ENCODE results near the gene KRTCAP2.
"Not testable (repeated sequence)": the region's sequence is repeated elsewhere in the genome, so short reads cannot be mapped to it uniquely, and the experiment has no call there.

KRTCAP2 gene

DNA sequence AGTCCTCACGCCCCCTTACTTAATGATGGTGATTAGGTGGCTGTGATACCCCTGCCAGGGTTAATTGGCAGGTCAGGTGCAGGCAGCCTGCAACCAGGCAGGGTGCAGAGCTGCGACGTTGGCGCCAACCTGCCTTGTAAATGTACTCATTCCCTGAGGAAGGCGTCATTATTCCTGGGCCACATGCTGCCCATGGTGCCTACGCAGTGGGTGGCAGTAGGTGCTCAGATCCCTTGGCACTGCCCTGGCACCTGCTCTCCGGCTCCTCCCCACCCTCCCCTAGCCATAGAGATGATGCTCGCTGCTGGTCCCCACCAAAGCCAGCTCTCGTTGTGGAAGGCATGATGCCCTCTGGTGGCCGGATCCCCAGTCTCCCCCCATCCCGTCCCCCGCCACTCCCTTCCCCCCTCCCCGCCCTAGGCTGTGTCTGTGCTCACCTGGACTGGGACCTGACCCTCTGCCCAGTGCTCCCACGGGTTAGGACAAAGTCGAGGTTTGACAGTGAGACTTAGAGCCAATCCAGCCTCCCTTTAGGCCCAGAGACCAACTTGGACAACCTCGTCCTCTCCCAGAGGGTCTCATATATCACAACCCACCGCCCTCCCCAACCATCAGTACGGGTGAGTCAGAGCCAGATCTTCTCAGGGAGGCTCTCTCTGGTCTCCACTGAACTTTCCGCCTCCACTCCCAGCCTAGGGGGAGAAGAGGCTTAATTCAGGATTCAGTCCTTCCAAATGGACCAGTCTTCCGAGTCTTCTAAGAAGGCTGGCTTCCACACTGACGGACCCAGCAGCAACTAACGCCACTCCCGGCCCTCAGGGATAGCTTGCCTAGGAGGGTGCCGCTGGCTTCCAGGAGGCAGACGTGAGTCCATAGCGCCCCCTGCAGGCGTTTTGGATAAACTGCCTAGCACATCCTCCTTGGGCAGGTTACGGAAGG, 5.7 kb downstream of the KRTCAP2 start:
- peak; percentile 87 for DNase-seq

DNA sequence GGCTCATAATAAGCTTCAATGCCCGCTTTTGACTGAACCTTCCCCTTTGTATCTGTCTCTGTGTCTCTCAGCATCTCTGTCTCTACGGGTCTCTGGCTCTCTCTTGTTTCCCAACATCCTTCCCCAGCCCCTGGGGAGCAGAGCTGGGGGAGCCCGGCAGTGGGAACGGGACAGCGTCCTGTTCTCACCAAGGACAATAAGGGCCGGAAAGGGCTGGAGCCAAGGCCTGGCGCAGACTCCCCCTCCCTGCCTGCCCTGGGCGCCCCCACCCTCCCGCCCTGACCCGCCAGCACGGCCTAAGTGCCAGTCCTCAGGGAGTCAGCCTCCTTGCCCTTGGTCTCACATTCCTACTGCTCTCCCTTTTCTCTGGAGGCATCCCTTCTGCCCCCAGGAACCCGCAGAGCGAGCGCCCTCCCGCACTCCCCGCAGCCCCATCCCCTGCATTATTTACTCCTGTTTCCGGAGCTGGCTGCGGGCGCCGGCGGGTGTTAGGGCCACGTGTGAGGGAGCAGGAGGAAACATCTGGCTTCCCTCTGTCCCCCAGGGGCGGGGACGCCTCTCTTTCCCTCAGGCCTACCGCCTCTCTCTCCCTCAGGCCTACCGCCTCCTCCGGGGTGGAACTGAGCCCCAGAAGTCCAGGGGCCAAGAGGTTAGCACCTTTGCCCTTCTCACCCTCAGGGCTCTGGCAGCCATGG, 6.5 kb downstream of the KRTCAP2 start:
- peak; percentile 77 for DNase-seq

DNA sequence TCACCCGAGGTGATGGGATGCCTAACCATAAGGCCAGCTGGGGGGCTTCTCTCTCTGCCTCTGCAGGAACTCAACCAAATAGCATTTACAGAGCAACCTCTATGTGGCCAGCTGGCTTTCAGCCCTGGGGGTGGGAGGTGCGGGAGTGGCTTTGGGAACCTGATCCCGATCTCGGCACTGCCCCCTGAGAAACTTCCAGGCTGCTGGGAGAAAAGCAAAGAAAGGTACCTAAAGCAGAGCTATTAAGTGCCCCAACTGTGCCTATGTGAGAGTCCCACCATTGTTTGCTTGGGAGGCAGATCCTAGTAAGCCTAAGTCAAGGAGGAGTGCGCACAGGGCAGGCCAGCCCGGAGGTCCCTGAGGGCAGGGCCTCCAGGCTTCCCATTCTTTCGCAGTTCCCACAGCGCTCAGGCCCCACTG, 7.0 kb downstream of the KRTCAP2 start:
- DNase-seq, result peak; percentile 33

DNA sequence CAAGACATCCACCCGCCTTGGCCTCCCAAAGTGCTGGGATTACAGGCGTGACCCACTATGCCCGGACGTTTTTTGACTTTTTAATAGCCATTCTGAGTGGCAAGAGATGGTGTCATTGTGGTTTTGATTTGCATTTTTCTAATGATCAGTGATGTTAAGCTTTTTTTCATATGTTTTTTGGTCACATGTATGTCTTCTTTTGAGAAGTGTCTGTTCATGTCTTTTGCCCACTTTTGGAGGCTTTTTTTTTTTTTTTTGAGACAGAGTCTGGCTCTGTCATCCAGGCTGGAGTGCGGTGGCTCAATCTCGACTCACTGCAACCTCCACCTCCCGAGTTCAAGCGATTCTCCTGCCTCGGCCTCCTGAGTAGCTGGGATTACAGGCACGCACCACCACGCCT, 8.5 kb downstream of the KRTCAP2 start:
- DNase-seq, result not testable (repeated sequence)

DNA sequence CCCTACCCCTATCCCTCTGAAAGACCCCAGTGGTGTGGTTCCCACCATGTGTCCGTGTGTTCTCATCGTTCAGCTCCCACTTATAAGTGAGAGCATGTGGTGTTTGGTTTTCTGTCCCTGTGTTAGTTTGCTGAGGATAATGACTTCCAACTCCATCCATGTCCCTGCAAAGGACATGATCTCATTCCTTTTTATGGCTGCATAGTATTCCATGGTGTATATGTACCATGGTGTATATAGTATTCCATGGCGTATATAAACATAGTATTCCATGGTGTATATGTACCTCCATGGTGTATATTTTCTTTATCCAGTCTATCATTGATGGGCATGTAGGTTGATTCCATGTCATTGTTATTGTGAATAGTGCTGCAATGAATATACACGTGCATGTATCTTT, 9.3 kb downstream of the KRTCAP2 start:
- not testable (repeated sequence) for DNase-seq

DNA sequence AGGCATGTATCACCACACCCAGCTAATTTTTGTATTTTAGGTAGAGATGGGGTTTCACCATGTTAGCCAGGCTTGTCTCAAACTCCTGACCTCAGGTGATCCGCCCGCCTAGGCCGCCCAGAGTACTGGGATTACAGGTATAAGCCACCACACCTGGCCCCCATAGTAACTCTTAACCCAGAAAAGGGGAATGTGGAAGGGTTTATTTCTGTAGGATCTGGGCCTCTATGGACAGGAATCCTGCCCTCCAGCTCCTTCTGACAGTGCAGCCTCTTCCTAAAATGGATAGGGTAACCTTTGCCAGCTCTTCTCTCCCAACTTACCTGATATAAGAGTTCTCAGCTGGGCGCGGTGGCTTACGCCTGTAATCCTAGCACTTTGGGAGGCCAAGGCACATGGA, 10.5 kb downstream of the KRTCAP2 start:
- DNase-seq, result not testable (repeated sequence)

DNA sequence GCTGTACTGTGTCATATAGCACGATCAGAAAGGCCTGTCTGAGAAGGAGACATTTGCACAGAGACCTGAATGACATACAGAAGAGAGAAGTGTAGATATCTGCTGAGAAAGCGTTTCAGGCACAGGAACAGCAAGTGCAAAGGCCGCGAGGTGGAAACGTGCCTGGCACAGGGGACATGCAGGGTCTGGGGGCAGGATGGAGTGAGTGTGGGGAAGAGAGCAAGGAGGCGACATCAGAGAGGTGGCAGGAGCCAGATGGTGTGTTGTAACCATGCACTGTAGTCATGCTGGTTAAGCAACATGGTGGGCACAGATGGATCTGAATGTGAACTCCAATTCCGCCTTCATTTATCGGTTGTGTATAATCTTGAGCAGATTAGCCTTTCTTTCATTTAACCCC, 13.0 kb downstream of the KRTCAP2 start:
- no peak for DNase-seq

DNA sequence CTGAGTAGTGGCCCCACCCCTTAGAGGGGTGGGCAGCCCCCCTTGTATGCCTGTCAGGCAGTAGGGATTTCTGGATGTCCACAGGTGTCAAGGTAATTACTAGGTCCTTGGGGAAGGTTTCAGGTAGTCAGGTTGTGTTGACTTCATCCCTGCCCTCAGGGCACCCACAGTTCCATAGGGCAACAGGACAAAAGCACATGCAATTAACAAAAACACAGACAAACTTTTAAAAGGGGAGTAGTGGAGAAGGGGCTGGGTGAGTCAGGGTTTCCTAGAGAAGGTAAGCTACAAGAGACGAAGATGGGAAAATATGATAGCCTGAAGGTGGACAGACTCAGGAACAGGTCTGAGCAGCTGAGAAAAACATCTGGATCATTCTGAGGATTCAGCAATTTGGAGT, 14.1 kb downstream of the KRTCAP2 start:
- no peak for DNase-seq

DNA sequence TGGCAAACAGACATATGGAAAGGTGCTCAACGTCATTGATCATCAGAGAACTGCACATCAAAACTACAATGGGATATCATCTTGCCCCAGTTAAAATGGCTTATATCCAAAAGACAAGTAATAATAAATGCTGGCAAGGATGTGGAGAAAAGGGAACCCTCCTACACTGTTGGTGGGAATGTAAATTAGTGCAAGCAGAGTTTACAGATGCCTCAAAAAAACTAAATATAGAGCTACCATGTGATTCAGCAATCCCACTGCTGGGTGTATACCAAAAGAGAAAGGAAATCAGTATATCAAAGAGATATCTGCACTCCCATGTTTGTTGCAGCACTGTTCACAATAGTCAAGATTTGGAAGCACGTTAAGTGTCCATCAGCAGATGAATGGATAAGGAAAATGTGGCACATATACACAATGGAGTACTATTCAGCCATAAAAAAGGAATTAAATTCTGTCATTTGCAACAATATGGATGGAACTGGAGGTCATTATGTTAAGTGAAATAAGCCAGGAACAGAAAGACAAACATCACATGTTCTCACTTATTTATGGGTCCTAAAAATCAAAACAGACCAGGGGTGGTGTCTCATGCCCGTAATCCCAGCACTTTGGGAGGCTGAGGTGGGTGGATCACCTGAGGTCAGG, 17.0 kb downstream of the KRTCAP2 start:
- not testable (repeated sequence) for DNase-seq

DNA sequence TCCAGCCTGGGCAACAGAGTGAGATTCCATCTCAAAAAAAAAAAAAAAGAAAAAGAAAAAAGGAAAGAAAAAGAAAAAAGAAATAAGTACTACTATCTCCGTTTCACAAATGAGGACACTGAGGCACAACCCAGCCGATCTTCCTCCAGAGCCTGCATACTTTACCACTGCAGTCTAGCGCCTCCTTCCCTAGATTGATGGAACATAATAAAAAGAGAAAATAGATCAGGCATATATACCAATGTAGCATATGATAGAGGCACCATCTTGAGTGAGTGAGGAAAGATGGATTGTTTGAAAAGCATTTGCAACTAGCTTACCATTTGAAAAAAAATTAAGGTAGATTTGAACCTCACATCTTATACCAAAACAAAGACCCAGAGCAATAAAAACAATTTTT, 27.6 kb downstream of the KRTCAP2 start:
- DNase-seq, result no peak

DNA sequence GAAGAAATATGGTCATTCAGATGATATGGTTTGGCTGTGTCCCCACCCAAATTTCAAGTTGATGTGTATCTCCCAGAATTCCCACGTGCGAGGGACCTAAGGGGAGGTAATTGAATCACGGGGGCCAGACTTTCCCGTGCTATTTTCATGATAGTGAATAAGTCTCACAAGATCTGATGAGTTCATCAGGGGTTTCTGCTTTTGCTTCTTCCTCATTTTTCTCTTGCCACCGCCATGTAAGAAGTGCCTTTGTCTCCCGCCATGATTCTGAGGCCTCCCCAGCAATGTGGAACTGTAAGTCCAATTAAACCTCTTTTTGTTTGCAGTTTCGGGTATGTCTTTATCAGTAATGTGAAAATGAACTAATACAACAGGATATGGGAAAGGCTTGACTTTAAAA, 31.4 kb downstream of the KRTCAP2 start:
- DNase-seq, result no peak

DNA sequence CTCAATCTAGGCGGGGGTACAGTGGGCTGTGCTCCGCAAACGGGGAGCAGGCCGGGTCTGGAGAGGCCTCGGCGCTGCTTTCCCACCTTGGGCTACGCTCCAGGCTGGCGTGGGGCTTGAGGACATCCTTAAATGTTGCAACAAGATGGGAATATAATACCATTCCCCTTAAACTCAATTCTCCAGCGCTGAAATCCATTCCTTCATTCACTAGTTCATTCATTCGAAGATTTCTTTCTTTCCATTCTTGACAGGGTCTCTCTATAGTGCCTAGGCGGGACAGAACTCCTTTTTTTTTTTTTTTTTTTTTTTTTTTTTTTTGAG, 32.5 kb downstream of the KRTCAP2 start:
- DNase-seq, result no peak

DNA sequence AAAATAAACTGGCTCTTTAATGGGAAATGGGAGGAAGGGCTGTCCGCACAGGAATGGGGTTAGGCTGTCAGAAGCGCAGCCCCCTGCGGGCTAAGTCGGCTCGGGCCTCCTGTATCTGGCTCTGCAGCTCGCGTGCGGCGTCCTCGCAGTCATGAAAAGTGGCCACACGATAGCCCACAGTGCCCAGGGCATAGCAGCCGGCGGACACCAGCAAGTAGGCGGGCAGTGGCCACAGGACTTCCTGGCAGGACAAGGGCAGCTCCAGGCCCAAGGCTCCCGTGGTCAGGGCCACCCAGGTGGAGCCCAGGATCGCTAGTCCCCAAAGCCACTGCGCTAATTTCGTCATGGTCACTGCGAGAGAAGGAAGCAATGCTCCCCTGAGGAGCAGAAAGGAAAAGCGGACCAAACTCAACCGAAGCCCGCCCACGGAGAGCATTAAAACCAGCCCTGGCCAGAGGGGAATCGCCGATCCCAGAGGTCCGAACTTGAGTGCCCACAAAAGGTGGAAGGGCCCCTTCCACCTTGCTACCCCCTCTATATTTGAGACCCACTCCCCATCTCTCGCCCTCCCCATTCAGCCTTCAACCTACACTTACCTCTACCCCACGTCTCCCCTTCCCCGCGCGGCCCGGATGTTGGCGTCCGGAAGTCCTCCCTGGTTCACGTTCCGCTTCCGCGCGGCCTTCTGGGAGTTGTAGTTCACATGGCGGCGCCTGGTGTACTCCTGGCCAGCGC, 33.0 kb downstream of the KRTCAP2 start, which contains the start of gene DPM3:
DPM3 (minus strand) TSS at position 637 of the 735 bp plus-strand sequence; CDS start at position 346, 291 bp downstream.
- peak; percentile 93 for DNase-seq

DNA sequence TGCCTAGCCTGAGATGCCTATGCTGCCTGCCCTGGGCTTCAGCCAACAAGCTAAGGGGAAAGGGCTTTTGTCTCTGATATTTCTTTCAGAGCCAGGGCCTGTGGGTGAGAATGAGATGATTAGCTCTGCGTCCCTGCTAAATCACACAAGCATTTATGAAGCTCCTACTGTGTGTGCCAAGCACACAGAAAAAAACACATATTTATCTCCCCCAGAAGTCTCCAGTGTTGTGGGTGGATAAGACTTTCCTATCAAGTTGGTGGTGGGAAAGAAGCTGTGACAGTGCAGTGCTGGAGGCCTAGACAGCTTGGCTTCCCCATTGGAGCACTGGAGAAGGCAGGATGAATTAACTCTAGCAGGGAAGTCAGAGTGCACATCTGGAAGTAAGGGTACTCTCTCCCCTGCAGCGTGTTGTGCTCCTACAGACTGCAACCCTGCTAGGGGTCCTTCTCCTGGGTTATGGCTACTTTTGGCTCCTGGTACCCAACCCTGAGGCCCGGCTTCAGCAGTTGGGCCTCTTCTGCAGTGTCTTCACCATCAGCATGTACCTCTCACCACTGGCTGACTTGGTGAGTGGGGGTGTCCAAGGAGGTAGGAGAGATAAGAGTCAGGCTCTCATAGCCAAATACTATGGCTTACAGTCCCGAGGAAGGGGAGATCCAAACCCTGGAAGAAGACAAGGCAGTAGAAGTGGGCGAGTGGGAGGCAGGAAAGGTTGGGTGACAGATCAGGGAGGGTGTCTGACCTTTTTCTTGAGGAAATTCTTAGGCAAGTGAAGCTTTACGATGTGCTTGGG, 35.8 kb downstream of the KRTCAP2 start:
- DNase-seq, result no peak

DNA sequence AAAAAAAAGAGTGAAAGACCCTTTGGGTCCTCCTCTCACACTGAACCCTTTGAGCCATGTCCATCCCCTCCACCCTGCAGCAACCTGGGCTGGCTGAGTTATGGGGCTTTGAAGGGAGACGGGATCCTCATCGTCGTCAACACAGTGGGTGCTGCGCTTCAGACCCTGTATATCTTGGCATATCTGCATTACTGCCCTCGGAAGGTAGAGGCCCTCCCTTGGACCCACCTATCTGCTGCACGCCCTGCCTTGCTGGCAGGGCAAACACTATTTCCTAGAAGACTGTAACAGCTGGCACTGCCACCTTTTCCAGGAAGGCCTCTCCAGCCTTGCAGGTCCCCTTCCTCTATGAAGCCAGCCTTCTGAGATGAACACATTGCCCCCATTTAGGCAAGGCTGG, 36.4 kb downstream of the KRTCAP2 start:
- no peak for DNase-seq

DNA sequence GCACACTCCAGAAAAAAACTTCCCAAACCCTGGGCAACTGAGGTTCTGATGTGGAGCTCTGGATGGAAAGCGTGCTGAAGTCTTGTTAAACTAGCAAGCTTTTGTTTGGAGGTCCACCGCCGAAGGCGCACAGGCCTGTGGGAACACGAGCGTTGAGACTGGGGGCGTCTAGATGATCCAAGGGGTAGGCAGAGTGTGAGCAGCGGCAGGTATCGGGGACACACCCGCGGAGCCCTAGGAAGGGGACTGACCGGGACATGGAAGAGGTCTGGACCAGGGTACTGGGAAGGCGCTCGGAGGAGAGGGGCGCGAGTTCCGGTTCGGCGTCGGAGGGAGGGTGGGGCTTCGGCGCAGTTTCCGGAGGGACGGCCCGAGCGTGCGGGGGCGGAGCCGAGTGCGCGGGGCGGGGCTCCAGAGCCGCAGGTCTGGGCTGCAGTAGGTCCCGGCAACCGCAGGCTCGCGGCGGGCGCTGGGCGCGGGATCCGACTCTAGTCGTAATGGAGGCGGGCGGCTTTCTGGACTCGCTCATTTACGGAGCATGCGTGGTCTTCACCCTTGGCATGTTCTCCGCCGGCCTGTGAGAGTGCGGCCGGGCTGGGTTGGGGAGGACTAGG, 37.6 kb downstream of the KRTCAP2 start, which contains the start of gene SLC50A1:
SLC50A1 (plus strand) TSS at position 438 of the 614 bp plus-strand sequence; CDS start at position 498, 60 bp downstream.
- peak; percentile 98 for DNase-seq

DNA sequence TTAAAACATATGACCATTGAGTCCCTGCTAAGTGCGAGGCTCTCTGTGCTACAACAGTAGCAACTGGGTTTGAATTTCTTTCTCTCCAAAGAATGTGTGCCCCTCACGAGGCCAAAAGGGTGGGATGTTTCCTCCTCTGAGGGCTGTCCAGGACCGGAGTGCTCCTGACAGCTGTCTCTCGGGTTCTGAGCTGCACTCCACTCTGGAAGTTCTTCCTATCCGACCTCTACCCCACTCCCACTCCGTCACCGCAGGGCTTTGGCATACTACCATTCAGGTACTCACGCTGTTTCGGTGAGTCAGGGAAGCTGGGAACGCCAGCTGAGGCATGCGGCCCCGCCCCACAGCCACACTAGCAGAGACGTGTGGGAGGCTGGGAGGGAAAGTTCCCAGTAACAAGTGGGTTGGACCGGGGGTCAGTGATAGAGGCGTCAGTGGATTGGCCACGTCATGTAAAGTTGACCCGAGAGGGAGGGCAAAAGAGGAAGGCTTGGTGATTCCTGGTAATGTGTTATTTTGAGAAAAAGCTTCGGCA, 38.2 kb downstream of the KRTCAP2 start:
- DNase-seq, result peak; percentile 91

DNA sequence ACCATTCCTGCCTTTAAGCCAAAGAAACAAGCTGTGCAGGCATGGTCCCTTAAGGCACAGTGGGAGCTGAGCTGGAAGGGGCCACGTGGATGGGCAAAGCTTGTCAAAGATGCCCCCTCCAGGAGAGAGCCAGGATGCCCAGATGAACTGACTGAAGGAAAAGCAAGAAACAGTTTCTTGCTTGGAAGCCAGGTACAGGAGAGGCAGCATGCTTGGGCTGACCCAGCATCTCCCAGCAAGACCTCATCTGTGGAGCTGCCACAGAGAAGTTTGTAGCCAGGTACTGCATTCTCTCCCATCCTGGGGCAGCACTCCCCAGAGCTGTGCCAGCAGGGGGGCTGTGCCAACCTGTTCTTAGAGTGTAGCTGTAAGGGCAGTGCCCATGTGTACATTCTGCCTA, 38.8 kb downstream of the KRTCAP2 start:
- DNase-seq, result no peak

DNA sequence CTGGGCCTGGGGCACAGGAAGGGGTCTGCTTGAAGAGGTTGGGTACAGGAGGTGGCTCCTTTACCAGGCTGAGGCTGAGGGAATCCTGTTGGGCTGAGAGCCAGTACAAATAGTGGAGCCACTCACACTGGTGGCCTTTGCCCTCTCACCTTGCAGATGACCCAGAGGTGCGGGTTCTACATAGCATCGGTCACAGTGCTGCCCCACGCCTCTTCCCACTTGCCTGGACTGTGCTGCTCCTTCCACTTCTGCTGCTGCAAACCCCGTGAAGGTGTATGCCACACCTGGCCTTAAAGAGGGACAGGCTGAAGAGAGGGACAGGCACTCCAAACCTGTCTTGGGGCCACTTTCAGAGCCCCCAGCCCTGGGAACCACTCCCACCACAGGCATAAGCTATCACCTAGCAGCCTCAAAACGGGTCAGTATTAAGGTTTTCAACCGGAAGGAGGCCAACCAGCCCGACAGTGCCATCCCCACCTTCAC, 39.3 kb downstream of the KRTCAP2 start:
- DNase-seq, result no peak

DNA sequence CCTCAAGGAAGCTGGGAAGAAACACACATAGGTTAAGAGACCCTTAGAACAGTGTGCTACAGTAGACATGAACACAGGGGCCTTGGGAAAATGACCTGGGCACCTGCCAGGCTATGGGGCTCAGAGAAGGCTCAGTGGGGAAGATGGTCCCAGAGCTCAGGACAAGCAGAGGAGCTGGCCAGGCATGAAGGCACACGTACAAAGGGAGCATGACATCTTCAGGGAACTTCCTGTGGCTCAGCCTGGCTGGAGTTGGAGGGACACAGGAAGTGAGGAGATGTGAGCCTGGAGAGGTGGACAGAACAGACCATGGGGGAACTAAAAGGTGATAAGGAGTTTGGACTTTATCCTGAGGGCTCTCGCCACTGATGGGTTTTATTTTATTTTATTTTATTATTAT, 41.2 kb downstream of the KRTCAP2 start:
- DNase-seq, result no peak

DNA sequence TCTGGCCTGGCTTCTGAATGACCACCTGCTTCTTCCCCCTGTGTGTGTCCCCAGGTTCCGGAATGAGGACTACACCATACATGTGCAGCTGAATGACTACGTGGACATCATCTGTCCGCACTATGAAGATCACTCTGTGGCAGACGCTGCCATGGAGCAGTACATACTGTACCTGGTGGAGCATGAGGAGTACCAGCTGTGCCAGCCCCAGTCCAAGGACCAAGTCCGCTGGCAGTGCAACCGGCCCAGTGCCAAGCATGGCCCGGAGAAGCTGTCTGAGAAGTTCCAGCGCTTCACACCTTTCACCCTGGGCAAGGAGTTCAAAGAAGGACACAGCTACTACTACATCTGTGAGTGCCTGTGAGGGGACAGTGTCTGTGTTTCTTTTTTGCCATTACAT, 41.8 kb downstream of the KRTCAP2 start:
- DNase-seq, result no peak
